ENCODE measurements around the gene RANBP2.
"Not testable (repeated sequence)": the region's sequence is repeated elsewhere in the genome, so short reads cannot be mapped to it uniquely, and the experiment has no call there.

Gene RANBP2

DNA sequence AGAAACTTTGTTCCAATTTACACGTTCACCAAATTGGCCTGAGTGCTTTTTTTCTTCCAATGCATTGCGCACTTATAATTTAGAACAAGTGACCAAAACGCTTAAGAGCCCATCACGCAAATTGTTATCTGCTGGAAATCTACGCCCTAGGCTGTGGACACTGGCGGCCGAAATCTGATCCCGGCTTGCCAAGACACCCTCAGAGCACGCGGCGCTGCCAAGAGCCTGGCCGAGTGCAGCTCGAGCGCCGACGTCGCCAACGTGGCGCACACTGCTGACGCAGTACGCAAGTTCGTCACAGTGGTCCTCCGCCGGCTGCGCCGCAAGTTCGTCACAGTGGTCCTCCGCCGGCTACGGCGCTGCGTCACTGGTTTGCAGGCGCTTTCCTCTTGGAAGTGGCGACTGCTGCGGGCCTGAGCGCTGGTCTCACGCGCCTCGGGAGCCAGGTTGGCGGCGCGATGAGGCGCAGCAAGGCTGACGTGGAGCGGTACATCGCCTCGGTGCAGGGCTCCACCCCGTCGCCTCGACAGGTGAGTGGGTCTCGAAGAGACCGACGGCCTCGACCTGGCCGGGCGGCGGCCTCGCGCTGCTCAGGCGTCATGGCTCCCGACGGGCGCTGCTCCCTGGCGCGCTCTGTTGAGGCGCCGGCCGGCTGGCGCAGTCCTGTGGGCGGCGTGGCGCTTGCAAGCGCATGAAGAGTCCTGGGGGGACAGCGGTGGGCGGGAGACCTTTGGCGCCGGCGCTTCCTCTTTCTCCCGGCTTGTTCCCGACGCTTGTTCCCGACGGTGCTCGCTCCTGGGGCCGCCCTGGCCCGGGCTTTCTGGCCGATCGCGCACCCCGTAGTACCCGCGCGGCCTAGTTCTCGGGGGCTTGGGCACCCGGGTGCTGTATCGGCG is at the start of gene RANBP2:
Gene RANBP2, plus strand, starts transcription at position 334 of the 896 bp plus-strand sequence. Its CDS starts 125 bp downstream, at position 459.
- peak; percentile 90 to 96 for DNase-seq

DNA sequence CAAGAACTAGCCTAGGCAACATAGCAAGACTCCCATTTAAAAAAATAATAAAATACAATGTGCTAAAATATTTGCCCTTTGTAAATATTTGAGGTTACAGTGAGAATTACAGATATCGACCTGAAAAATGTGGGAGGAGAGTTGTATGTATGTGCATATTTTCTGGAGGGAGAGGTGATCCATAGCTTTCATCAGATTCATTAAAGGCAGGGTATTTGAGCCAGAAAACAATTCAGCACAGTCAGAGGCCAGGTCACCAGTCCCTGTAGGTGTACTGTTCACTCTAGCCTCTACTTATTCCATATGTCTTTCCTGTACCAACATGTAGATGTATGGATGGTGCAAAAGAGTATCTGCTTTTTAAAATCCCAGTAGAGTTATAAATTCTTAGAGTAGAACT is 49.0 kb upstream of the RANBP2 start:
- DNase-seq, result not testable (repeated sequence)

GRCh38 chr2:108672200-108672805 is 47.0 kb upstream of the RANBP2 start:
- DNase-seq, result not testable (repeated sequence)

- not testable (repeated sequence) for DNase-seq
Measured at GRCh38 chr2:108676522-108676921, 42.8 kb upstream of the RANBP2 start.

GRCh38 chr2:108677239-108677744 is 42.0 kb upstream of the RANBP2 start:
- not testable (repeated sequence) for DNase-seq

DNA sequence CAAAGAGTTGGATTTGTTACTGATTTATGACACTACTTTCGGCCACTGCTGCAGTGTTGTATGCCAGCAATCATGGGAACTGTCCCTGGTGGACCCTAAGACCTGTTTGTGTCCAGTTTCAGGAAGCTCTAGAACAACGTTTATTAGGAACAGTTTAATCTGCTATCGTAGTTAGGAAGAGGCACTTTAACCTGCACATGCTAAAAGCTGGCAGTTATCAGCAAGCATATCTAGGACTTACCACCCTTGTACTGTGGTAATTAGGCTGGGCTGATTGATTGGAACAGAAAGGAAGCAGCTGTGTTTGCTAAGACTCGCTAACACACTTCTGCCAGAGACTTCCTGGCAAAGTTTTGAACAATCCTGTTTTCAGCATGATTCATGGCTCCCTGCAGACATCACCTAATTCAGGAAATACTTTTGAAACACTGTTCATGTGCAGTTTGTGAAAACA is 41.1 kb upstream of the RANBP2 start:
- peak; percentile 16 to 23 for DNase-seq

GRCh38 chr2:108680805-108681204 is 38.5 kb upstream of the RANBP2 start:
- DNase-seq, result not testable (repeated sequence)

GRCh38 chr2:108688818-108689756 is 30.2 kb upstream of the RANBP2 start:
- DNase-seq, result peak; percentile 40 to 49

- DNase-seq, result not testable (repeated sequence)
Measured at GRCh38 chr2:108690001-108690400, 29.3 kb upstream of the RANBP2 start.

GRCh38 chr2:108691447-108691846 is 27.8 kb upstream of the RANBP2 start:
- DNase-seq, result no peak

- no peak for DNase-seq
Measured at GRCh38 chr2:108701208-108701607, 18.1 kb upstream of the RANBP2 start.

DNA sequence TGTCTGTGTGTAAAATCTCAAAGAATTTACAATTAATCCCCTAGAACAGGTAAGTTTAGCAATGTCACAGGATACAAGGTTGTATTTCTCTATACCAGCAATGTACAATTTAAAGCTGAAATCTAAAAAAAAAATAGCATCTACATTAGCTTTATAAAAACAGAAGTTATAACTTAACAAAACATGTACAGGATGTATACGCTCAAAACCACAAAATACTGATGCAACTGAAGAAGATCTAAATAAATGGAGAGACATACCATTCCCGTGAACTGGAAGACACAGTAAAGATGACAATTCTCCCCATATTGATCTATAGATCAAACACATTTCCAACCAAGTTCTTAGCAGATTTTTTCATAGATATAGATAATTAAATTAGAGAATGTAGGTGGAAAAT is 17.5 kb upstream of the RANBP2 start:
- no peak for DNase-seq

DNA sequence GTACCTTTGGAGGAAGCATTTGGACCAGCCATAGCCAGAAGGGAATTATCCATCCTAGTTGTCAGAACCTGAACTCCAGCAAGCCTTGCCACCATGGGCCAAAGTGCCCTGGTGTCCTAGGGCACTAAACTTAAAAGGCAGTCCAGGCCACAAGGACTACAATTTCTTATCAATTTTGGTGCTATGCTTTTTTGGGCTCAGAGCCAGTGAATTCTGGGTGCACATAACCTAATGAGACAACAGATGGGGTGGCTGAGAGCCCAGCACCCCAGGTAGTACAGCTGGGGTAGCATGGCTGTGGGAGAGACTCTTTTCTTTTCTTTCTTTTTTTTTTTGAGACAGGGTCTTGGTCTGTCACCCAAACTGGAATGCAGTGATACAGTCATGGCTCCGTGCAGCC is 14.4 kb upstream of the RANBP2 start:
- DNase-seq, result no peak

GRCh38 chr2:108707300-108707699 is 12.0 kb upstream of the RANBP2 start:
- no peak for DNase-seq

- not testable (repeated sequence) for DNase-seq
Measured at GRCh38 chr2:108716971-108717370, 2.3 kb upstream of the RANBP2 start.

DNA sequence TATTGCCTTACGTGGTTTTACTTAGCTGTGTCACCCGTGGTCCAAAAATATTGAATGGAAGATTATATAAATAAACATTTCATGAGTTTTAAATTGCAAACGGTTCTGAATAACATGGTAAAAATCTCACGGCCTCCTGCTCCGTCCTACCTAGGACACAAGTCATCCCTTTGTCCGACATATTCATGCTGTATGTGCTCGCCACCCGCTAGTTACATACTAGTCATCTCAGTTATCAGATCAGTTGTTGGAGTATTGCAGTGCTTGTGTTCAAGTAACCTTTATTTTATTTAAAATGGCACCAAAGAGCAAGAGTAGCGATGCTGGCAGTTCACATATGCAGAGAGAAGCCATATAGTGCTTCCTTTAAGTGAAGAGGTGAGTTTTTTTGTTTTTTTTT is 6.8 kb downstream of the RANBP2 start:
- DNase-seq, result not testable (repeated sequence)

DNA sequence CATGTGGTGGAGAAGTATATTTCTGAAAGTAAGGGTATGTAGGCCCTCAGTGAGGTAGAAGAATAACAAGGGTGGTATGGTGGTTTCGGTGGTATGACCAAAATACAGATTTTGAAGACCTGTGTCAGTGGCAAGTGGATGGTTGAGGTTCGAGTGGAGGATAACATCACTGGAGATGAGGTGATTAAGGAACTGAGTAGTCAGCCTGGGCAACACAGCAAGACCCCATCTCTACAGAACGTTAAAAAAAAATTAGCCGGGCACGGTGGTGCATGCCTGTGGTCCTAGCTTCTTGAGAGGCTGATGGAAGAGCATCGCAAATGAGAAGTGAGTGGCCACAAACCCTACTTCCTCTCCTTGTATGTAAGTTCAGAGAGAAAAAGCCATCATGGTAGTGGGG is 15.4 kb downstream of the RANBP2 start:
- not testable (repeated sequence) for DNase-seq

- DNase-seq, result not testable (repeated sequence)
Measured at GRCh38 chr2:108757973-108758372, 38.7 kb downstream of the RANBP2 start.

DNA sequence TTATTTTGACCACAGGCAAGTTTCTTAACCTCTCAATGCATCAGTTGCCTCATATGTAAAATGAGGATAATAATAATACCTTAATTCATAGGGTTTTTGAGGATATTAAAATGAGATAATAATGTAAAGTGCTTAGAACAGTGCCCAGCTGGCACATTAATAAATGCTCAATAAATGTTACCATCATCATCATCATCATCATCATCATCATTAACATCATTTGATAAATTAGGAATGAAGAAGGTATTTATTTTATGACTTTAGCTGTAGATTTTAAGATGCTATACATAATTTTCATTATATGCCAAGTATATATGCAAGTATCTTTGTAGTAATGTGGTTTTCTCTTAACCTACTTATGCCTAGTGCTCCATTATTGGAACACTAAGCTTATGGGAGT is 43.3 kb downstream of the RANBP2 start:
- DNase-seq, result not testable (repeated sequence)

DNA sequence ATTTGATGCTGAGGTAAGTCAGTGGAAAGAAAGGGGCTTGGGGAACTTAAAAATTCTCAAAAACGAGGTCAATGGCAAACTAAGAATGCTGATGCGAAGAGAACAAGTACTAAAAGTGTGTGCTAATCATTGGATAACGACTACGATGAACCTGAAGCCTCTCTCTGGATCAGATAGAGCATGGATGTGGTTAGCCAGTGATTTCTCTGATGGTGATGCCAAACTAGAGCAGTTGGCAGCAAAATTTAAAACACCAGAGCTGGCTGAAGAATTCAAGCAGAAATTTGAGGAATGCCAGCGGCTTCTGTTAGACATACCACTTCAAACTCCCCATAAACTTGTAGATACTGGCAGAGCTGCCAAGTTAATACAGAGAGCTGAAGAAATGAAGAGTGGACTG is 47.4 kb downstream of the RANBP2 start:
- not testable (repeated sequence) for DNase-seq

GRCh38 chr2:108767859-108768258 is 48.6 kb downstream of the RANBP2 start:
- DNase-seq, result not testable (repeated sequence)

- DNase-seq, result no peak
Measured at GRCh38 chr2:108776475-108776874, 57.2 kb downstream of the RANBP2 start.

DNA sequence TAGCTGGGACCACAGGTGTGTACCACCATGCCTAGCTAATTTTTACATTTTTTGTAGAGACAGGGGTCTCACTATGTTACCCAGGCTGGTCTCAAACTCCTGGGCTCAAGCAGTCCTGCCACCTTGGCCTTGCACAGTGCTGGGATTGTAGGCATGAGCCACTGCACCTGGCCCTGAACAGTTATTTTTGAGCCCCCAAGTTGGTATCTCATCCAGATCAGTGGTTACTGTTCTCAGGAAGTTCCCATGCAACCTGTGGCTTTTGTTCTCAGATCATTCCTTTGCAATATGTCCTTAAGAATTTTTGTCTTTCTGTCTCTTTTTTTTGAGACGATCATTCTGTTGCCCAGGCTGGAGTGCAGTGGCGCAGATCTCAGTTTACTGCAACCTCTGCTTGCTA is 59.6 kb downstream of the RANBP2 start:
- no peak for DNase-seq

Data from SHP77 (cell line).